Testis (tissue), 2 donors: ENCODE results near the gene GRID1.

Experiments used
- POLR2A ChIP-seq: fragments of 450-650 bp; IDR thresholded peaks from one replicate; pipeline ENCODE4 v1.6.1; 2017; ENCODE audit warnings: antibody characterized with exemption, mild to moderate bottlenecking, moderate library complexity
- TF ChIP-seq, protein P1 (sequence below), 3 experiments: fragments of 450-650 bp in 2 of 3; fragments of 200-600 bp in 1 of 3; sonication (generic) in 1 of 3; IDR thresholded peaks; one replicate each; pipeline ENCODE4 v1.5.1; 2016 to 2019; ENCODE audit warnings: antibody characterized with exemption in 3 of 3, mild to moderate bottlenecking in 2 of 3, moderate library complexity in 1 of 3

DNA sequence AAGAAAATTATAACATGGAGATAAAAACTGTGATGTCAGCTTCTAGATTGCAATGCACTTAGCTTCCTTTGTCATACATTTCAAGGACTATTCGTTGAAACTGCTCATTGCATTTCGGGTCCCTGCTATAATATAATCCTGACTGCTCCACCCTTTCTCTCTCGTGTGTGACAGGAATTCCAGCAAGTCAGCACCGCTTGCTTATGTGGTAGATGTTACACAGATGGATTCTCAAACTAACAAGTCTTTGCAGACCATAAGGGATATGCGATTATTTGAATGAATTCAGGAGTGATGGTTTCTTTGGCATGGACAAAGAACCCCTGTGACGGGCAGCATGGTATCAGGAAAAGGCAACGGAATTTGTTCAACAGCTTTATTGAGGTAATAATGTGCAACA, 184.0 kb downstream of the GRID1 start:
- no peak for TF ChIP-seq POLR2A
- TF ChIP-seq, protein P1, sequence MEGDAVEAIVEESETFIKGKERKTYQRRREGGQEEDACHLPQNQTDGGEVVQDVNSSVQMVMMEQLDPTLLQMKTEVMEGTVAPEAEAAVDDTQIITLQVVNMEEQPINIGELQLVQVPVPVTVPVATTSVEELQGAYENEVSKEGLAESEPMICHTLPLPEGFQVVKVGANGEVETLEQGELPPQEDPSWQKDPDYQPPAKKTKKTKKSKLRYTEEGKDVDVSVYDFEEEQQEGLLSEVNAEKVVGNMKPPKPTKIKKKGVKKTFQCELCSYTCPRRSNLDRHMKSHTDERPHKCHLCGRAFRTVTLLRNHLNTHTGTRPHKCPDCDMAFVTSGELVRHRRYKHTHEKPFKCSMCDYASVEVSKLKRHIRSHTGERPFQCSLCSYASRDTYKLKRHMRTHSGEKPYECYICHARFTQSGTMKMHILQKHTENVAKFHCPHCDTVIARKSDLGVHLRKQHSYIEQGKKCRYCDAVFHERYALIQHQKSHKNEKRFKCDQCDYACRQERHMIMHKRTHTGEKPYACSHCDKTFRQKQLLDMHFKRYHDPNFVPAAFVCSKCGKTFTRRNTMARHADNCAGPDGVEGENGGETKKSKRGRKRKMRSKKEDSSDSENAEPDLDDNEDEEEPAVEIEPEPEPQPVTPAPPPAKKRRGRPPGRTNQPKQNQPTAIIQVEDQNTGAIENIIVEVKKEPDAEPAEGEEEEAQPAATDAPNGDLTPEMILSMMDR (IDR thresholded peaks at IDR 0.05), result no peak
